Measurements from ENCODE around the gene WLS. TPM values are rescaled to one million over a fixed set of nuclear protein-coding genes. Genes with fewer than 3 reads are reported as not detected.
A peak's percentile ranks its signal among the peaks of the same experiment; 100 is the strongest.

WLS gene
- total and polyA plus RNA-seq, 3 experiments from 2014 or later: not detected

DNA sequence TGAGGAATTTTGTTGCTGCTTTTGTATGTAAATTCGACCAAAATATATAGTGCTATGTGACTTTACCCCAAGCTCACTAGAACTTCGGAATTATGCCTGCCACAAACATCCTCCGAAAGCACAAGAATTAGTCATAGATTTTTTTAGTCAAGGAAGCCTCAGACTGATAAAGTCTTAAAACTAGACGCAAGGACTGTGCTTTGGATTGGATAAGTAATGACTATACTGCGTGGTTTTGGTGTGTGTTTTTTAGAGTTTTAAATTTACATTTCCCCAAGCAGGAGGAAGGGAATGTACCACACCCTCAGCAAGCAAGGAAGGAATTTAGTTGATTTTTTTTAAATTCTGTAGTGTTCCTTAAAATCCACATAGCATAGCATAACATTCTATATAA, 10.3 kb downstream of the WLS start:
- Mint-ChIP-seq H3K9me3 (peaks cover 0 to 6% (median 4%) of the 10 kb centered on the region in 5 donors), H3K27me3 (peaks cover 5 to 6% of the 10 kb centered on the region in 2 donors), H3K27ac (no peak overlapping the region), H3K4me1 (no peaks in the 10 kb centered on the region), H3K36me3 (no peaks in the 10 kb centered on the region), H3K4me3 (no peak overlapping the region)
- CTCF ChIA-PET: no interaction called here
- POLR2A ChIA-PET: no interaction called here
- Histone ChIP-seq H3K4me3 (ENCODE audit: low read length) (no peak overlapping the region), H3K27ac (ENCODE audit: low read depth, low read length) (no peak overlapping the region), H3K4me1 (ENCODE audit: insufficient read depth, low read length) (no peaks in the 10 kb centered on the region), H3K9me3 (ENCODE audit: low read length) (no peaks in the 10 kb centered on the region), H3K36me3 (ENCODE audit: insufficient read depth, low read length) (no peaks in the 10 kb centered on the region), H3K27me3 (ENCODE audit: insufficient read depth, low read length, poor library complexity, severe bottlenecking) (no peaks in the 10 kb centered on the region)
- DNase-seq: no peak

DNA sequence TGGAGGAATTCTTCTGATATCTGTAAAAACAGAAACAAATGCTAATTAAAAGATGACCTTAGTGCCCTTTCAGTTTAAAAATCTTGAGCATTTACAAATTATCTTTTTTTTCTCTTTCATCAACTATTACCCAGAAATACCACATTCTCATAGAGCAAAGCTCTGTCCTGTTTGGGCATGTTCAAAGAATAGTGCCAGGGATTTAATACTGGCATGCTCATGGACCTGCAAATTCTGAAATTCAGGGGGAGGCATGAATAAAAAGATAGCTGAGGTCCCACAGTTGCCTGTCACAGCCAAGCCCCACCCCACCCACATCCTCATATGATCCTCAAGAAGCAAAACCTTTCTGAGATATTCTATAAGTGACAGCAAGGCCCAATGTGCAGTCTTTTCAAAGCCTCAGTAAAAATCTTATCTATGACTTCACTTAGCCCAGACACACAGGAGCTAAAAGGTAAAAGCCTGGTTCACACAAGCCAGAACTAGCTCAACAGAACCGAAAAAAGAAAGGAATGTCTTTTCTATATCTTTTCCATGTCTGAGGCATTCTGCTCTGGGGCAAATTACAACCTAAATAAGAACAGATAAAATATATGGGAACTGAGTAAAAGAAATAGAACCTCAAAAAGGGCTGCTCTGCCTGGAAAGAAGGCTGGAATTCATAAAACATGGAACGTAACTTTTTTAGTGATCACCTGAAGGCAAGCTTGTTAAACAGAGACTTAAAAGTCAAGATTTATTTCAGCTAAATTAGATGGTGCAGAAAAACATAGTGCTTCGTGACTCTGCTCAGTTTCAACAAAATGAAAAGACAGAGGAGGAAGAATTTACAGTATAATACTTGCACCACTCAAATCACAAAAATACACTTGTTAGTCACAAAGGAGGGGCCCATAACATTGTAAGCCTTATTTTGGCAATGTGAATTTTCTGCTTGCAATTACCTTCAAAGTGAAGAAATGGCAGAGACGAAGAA, 11.0 kb downstream of the WLS start:
- no peak for DNase-seq
- POLR2A ChIA-PET: no interaction called here
- Mint-ChIP-seq H3K4me3 (no peak overlapping the region), H3K4me1 (no peaks in the 10 kb centered on the region), H3K9me3 (peaks cover 0 to 6% (median 4%) of the 10 kb centered on the region in 5 donors), H3K27me3 (peaks cover 0 to 1% of the 10 kb centered on the region in 2 donors), H3K36me3 (no peaks in the 10 kb centered on the region), H3K27ac (no peak overlapping the region)
- CTCF ChIA-PET: no interaction called here
- Histone ChIP-seq H3K27ac (ENCODE audit: low read depth, low read length) (no peak overlapping the region), H3K36me3 (ENCODE audit: insufficient read depth, low read length) (no peaks in the 10 kb centered on the region), H3K4me1 (ENCODE audit: insufficient read depth, low read length) (no peaks in the 10 kb centered on the region), H3K4me3 (ENCODE audit: low read length) (no peak overlapping the region), H3K27me3 (ENCODE audit: insufficient read depth, low read length, poor library complexity, severe bottlenecking) (no peaks in the 10 kb centered on the region), H3K9me3 (ENCODE audit: low read length) (no peaks in the 10 kb centered on the region)

DNA sequence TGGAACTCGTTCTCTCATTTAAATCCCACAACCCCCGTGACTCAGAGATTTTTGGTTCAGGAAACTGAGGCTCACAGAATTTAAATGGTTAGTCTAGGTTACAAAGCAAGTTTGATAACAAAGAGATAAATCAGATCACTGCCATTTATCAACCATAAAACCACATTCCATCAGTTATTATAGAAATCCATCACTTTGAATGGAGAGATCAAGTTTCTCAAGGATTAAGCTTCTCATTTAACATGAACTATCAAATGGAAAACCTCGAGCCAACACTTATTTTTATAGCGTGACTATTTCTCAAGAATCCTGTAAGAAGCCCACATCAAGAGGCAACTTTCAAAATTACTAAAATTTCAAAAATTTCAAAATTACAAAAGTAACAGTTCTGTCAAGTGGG, 11.9 kb downstream of the WLS start:
- Mint-ChIP-seq H3K36me3 (no peaks in the 10 kb centered on the region), H3K27me3 (peaks cover 0 to 1% of the 10 kb centered on the region in 2 donors), H3K4me1 (no peaks in the 10 kb centered on the region), H3K27ac (no peak overlapping the region), H3K9me3 (peaks cover 0 to 6% (median 2%) of the 10 kb centered on the region in 5 donors), H3K4me3 (no peak overlapping the region)
- H3K27ac ChIP-seq (ENCODE audit: low read depth, low read length): no peak overlapping the region
- DNase-seq: no peak
- H3K9me3 ChIP-seq (ENCODE audit: low read length): no peaks in the 10 kb centered on the region
- ChIA-PET POLR2A (no interaction called here), CTCF (no interaction called here)
- no peak overlapping the region for H3K4me3 ChIP-seq (ENCODE audit: low read length)
- H3K4me1 ChIP-seq (ENCODE audit: insufficient read depth, low read length): no peaks in the 10 kb centered on the region
- H3K27me3 ChIP-seq (ENCODE audit: insufficient read depth, low read length, poor library complexity, severe bottlenecking): no peaks in the 10 kb centered on the region
- no peaks in the 10 kb centered on the region for H3K36me3 ChIP-seq (ENCODE audit: insufficient read depth, low read length)

DNA sequence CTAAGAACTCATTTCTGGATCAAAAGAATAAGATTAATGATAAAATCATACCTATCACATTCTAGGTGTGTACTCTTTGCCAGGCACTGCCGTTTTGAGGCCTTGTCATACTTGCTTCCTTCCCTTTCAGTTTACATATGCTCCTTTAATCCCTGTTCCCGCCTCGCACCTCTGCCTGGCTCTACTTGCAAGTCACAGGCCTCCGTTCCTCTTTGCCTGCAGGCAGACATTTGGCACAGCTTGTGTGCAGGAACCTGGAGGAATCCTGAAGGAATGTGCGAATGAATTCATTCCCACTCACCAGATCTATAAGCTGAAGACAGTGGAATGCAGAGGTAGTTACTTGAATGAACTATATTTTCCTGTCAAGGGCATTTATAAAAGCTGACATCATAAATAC, 13.8 kb downstream of the WLS start:
- no peaks in the 10 kb centered on the region for H3K4me1 Mint-ChIP-seq
- H3K4me3 Mint-ChIP-seq: no peak overlapping the region
- H3K27ac Mint-ChIP-seq: no peak overlapping the region
- no peaks in the 10 kb centered on the region for H3K27me3 ChIP-seq (ENCODE audit: insufficient read depth, low read length, poor library complexity, severe bottlenecking)
- no peak overlapping the region for H3K27ac ChIP-seq (ENCODE audit: low read depth, low read length)
- ChIA-PET POLR2A (no interaction called here), CTCF (no interaction called here)
- H3K36me3 ChIP-seq (ENCODE audit: insufficient read depth, low read length): no peaks in the 10 kb centered on the region
- H3K9me3 Mint-ChIP-seq: peaks cover 0 to 4% (median 2%) of the 10 kb centered on the region in 5 donors
- no peaks in the 10 kb centered on the region for H3K4me1 ChIP-seq (ENCODE audit: insufficient read depth, low read length)
- no peak overlapping the region for H3K4me3 ChIP-seq (ENCODE audit: low read length)
- no peaks in the 10 kb centered on the region for H3K9me3 ChIP-seq (ENCODE audit: low read length)
- H3K27me3 Mint-ChIP-seq: no peaks in the 10 kb centered on the region
- H3K36me3 Mint-ChIP-seq: no peaks in the 10 kb centered on the region
- DNase-seq: no peak

DNA sequence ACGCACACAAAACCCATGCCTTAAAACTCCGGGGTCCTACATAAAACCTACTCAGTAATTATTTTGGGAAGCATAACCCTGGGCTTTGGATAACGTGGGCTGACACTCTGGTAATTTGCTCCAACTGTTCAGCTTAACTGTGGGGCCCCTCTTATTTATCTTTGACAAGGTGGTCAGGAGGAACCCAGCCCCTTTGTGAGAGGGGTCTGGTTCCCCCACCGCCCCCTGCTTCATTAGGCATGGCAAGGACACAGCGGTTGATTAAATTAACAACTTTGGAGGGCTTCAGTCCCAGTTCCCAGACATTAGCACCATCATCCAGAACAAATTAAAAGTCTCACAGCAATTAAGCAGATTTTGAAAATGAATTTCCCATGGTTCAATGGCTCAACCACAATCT, 14.7 kb downstream of the WLS start:
- H3K27me3 Mint-ChIP-seq: no peaks in the 10 kb centered on the region

DNA sequence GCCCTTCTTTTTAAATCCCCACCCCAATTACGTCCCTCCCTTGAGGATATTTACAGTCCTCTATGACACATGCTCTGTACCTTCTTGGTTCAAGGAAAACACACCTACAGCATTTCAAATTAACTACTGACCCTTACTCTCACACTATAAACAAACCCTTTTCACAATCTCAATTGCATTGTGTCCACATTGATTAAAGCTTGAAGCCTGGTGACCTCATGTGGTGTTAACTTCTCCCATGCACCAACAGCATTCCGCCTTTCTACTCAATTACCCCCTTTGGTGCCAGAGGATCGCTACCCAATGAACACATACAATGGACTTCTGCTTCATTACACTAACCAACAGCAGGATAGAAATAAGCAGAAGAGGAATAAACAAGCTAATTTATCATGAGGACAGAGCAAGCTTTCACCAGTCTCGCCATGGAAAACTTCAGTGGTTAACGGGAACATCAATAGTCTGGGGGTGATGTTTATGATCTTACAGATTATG, 15.2 kb downstream of the WLS start:
- ChIA-PET CTCF (no interaction called here), POLR2A (no interaction called here)
- H3K4me3 Mint-ChIP-seq: no peak overlapping the region
- no peaks in the 10 kb centered on the region for H3K4me1 ChIP-seq (ENCODE audit: insufficient read depth, low read length)
- no peaks in the 10 kb centered on the region for H3K27me3 ChIP-seq (ENCODE audit: insufficient read depth, low read length, poor library complexity, severe bottlenecking)
- peaks cover 0 to 3% (median 0%) of the 10 kb centered on the region in 5 donors for H3K9me3 Mint-ChIP-seq
- DNase-seq: no peak
- no peaks in the 10 kb centered on the region for H3K9me3 ChIP-seq (ENCODE audit: low read length)
- H3K36me3 Mint-ChIP-seq: no peaks in the 10 kb centered on the region
- no peaks in the 10 kb centered on the region for H3K36me3 ChIP-seq (ENCODE audit: insufficient read depth, low read length)
- H3K27ac Mint-ChIP-seq: no peak overlapping the region
- no peaks in the 10 kb centered on the region for H3K27me3 Mint-ChIP-seq
- H3K4me3 ChIP-seq (ENCODE audit: low read length): no peak overlapping the region
- H3K27ac ChIP-seq (ENCODE audit: low read depth, low read length): no peak overlapping the region
- no peaks in the 10 kb centered on the region for H3K4me1 Mint-ChIP-seq

More for the DNA sequence above, 14.7 kb downstream of the WLS start:
- H3K9me3 Mint-ChIP-seq: peaks cover 0 to 3% (median 0%) of the 10 kb centered on the region in 5 donors
- no peak overlapping the region for H3K4me3 Mint-ChIP-seq
- POLR2A ChIA-PET: no interaction called here
- no peak for DNase-seq
- H3K9me3 ChIP-seq (ENCODE audit: low read length): no peaks in the 10 kb centered on the region
- CTCF ChIA-PET: no interaction called here
- H3K4me1 Mint-ChIP-seq: no peaks in the 10 kb centered on the region
- H3K4me1 ChIP-seq (ENCODE audit: insufficient read depth, low read length): no peaks in the 10 kb centered on the region
- H3K27ac Mint-ChIP-seq: no peak overlapping the region
- no peaks in the 10 kb centered on the region for H3K27me3 ChIP-seq (ENCODE audit: insufficient read depth, low read length, poor library complexity, severe bottlenecking)
- no peaks in the 10 kb centered on the region for H3K36me3 Mint-ChIP-seq
- H3K36me3 ChIP-seq (ENCODE audit: insufficient read depth, low read length): no peaks in the 10 kb centered on the region
- H3K27ac ChIP-seq (ENCODE audit: low read depth, low read length): no peak overlapping the region
- H3K4me3 ChIP-seq (ENCODE audit: low read length): no peak overlapping the region

DNA sequence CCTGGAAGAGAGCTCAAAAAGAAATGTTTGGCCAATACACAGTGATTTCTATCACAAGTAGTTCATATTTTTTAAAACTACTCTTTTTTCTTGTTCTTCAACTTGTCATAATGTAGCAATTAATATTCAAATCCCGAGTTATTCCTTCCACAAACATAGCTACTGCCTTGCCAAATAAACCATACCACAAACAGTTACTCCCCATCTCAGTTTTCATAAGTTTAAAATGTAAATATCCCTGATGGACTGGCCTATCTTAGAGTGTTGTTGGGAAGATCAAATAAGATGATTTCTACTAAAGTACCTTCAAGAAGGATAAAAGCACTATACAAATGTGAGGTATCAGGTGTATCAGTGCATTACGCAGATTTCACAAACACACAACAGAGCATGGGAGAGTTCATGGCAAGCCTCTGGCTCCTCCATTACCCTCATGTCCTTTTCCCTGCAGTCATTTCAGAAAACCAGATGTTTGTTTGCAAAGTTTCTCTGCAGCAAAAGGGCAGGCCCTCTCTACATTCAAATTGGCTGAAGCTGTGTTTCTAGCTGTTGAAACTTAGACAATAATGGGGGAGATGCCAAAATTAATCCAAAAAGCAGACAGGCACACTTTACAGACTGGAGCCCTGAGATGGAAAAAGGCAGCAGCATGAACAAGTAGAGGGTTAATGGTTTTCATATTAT, 16.1 kb downstream of the WLS start:
- Mint-ChIP-seq H3K36me3 (no peaks in the 10 kb centered on the region), H3K27me3 (no peaks in the 10 kb centered on the region), H3K9me3 (peaks cover 0 to 3% (median 0%) of the 10 kb centered on the region in 5 donors), H3K4me1 (no peaks in the 10 kb centered on the region), H3K27ac (no peak overlapping the region), H3K4me3 (no peak overlapping the region)
- Histone ChIP-seq H3K4me1 (ENCODE audit: insufficient read depth, low read length) (no peaks in the 10 kb centered on the region), H3K9me3 (ENCODE audit: low read length) (no peaks in the 10 kb centered on the region), H3K4me3 (ENCODE audit: low read length) (no peak overlapping the region), H3K27ac (ENCODE audit: low read depth, low read length) (no peak overlapping the region), H3K27me3 (ENCODE audit: insufficient read depth, low read length, poor library complexity, severe bottlenecking) (no peaks in the 10 kb centered on the region), H3K36me3 (ENCODE audit: insufficient read depth, low read length) (no peaks in the 10 kb centered on the region)
- POLR2A ChIA-PET: no interaction called here
- DNase-seq: no peak
- CTCF ChIA-PET: no interaction called here

DNA sequence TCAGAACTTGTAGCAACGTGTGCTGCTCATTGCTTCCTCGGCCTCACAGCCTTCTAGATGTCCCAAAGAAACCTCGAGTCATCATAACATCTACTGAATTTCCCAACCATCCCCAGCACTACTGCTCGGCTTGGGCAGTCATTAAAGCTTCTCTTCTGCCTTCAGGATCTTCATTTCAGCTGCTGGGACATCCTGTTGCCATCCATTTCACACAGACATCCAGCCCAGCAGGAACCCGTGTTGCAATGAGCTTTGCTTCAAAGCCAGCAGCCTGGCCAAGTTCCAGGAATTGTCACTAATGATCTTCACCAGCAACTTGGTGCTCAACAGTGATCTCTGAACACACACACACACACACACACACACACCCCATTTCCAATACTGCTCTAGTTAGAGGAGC, 18.5 kb downstream of the WLS start:
- Mint-ChIP-seq H3K36me3 (no peaks in the 10 kb centered on the region), H3K9me3 (no peaks in the 10 kb centered on the region), H3K27ac (no peak overlapping the region), H3K27me3 (no peaks in the 10 kb centered on the region), H3K4me3 (peak overlapping the region in 1 of 7 donors; percentile 24), H3K4me1 (no peaks in the 10 kb centered on the region)
- H3K4me3 ChIP-seq (ENCODE audit: low read length): no peak overlapping the region
- H3K27me3 ChIP-seq (ENCODE audit: insufficient read depth, low read length, poor library complexity, severe bottlenecking): no peaks in the 10 kb centered on the region
- no peaks in the 10 kb centered on the region for H3K4me1 ChIP-seq (ENCODE audit: insufficient read depth, low read length)
- H3K9me3 ChIP-seq (ENCODE audit: low read length): no peaks in the 10 kb centered on the region
- DNase-seq: no peak
- ChIA-PET POLR2A (no interaction called here), CTCF (no interaction called here)
- H3K27ac ChIP-seq (ENCODE audit: low read depth, low read length): no peak overlapping the region
- no peaks in the 10 kb centered on the region for H3K36me3 ChIP-seq (ENCODE audit: insufficient read depth, low read length)
